ENCODE data around the gene NCAN. TPM values are rescaled to one million over a fixed set of nuclear protein-coding genes. Genes with fewer than 3 reads are reported as not detected.

NCAN gene
- total and polyA plus RNA-seq, 7 donors = 0.03 TPM; not detected in 6

- no peak for TF ChIP-seq CTCF (IDR thresholded peaks at IDR 0.05)
- peaks cover 0 to 12% (median 5%) of the 10 kb centered on the region in 3 donors for H3K27me3 ChIP-seq (ENCODE audit: insufficient read depth in 3 of 3, low read length in 2 of 3)
- H3K9me3 ChIP-seq = no peaks in the 10 kb centered on the region
- H3K4me1 ChIP-seq = no peaks in the 10 kb centered on the region
- intact Hi-C loops (cut with DNase I) = no loop called here
- H3K36me3 ChIP-seq (ENCODE audit: insufficient read depth in 1 of 2, low read depth in 1 of 2) = peaks cover 0 to 50% of the 10 kb centered on the region in 2 donors
- no peak overlapping the region for H3K4me3 ChIP-seq
- H3K27ac ChIP-seq = no peak overlapping the region
- 85 to 92% (median 90%) methylated on average over 12 of the region's 12 CpGs for WGBS, 3 donors
- DNase-seq (no peak), ATAC-seq (no peak)
Observed at GRCh38 chr19:19276386-19276785, 64.6 kb downstream of the NCAN start.

GRCh38 chr19:19276851-19277250 is 65.1 kb downstream of the NCAN start:
- TF ChIP-seq CTCF (IDR thresholded peaks at IDR 0.05) = no peak
- Histone ChIP-seq H3K4me3 (no peak overlapping the region), H3K36me3 (ENCODE audit: insufficient read depth in 1 of 2, low read depth in 1 of 2) (peaks cover 0 to 55% of the 10 kb centered on the region in 2 donors), H3K4me1 (no peaks in the 10 kb centered on the region), H3K27me3 (ENCODE audit: insufficient read depth in 3 of 3, low read length in 2 of 3) (peaks cover 0 to 12% (median 5%) of the 10 kb centered on the region in 3 donors), H3K9me3 (no peaks in the 10 kb centered on the region), H3K27ac (no peak overlapping the region)
- DNase-seq = no peak
- no peak for ATAC-seq
- intact Hi-C loops (cut with DNase I) = no loop called here
- 94 to 95% (median 94%) methylated on average over 12 to 20 of the region's 20 CpGs for WGBS, 3 donors

- H3K36me3 ChIP-seq (ENCODE audit: insufficient read depth in 1 of 2, low read depth in 1 of 2) = peaks cover 0 to 63% of the 10 kb centered on the region in 2 donors
- WGBS, 3 donors = 90 to 94% (median 91%) methylated on average over 7 of the region's 7 CpGs
- ATAC-seq = no peak
Observed at GRCh38 chr19:19278315-19278714, 66.6 kb downstream of the NCAN start.

GRCh38 chr19:19279062-19279612 is 67.4 kb downstream of the NCAN start:
- no peak overlapping the region for H3K27ac ChIP-seq
- H3K27me3 ChIP-seq (ENCODE audit: insufficient read depth in 3 of 3, low read length in 2 of 3) = no peaks in the 10 kb centered on the region
- no peaks in the 10 kb centered on the region for H3K9me3 ChIP-seq
- WGBS, 3 donors = 92 to 95% (median 93%) methylated on average over 18 to 19 of the region's 19 CpGs
- TF ChIP-seq CTCF (IDR thresholded peaks at IDR 0.05) = no peak
- H3K4me1 ChIP-seq = no peaks in the 10 kb centered on the region
- no peak overlapping the region for H3K4me3 ChIP-seq
- DNase-seq = no peak
- intact Hi-C loops (cut with DNase I) = no loop called here
- peaks cover 0 to 72% of the 10 kb centered on the region in 2 donors for H3K36me3 ChIP-seq (ENCODE audit: insufficient read depth in 1 of 2, low read depth in 1 of 2)
- ATAC-seq = no peak

More at GRCh38 chr19:19278315-19278714, 66.6 kb downstream of the NCAN start:
- no peak for DNase-seq
- Histone ChIP-seq H3K9me3 (no peaks in the 10 kb centered on the region), H3K27ac (no peak overlapping the region), H3K4me1 (no peaks in the 10 kb centered on the region), H3K27me3 (ENCODE audit: insufficient read depth in 3 of 3, low read length in 2 of 3) (peaks cover 0 to 8% (median 4%) of the 10 kb centered on the region in 3 donors), H3K4me3 (no peak overlapping the region)
- intact Hi-C loops (cut with DNase I) = no loop called here
- no peak for TF ChIP-seq CTCF (IDR thresholded peaks at IDR 0.05)

GRCh38 chr19:19279853-19280252 is 68.1 kb downstream of the NCAN start:
- Histone ChIP-seq H3K4me1 (no peaks in the 10 kb centered on the region), H3K9me3 (no peaks in the 10 kb centered on the region), H3K27ac (no peak overlapping the region), H3K27me3 (ENCODE audit: insufficient read depth in 3 of 3, low read length in 2 of 3) (no peaks in the 10 kb centered on the region), H3K4me3 (no peak overlapping the region), H3K36me3 (ENCODE audit: insufficient read depth in 1 of 2, low read depth in 1 of 2) (peaks cover 0 to 77% of the 10 kb centered on the region in 2 donors)
- intact Hi-C loops (cut with DNase I) = no loop called here
- ATAC-seq = no peak
- DNase-seq = no peak
- no peak for TF ChIP-seq CTCF (IDR thresholded peaks at IDR 0.05)
- 91 to 98% (median 95%) methylated on average over 15 to 16 of the region's 16 CpGs for WGBS, 3 donors
